NT2/D1 (cell line): ENCODE data around the gene SLC25A48.

Source experiments
- SUZ12 ChIP-seq: IDR thresholded peaks from 2 replicates; pipeline ENCODE4 v1.6.1; 2011; ENCODE audit not compliant: insufficient read length, insufficient read depth; ENCODE audit errors: extremely low read depth
- YY1 ChIP-seq: IDR thresholded peaks from 2 replicates; pipeline ENCODE4 v1.6.1; 2011; ENCODE audit not compliant: insufficient read length, insufficient read depth
- ZNF274 ChIP-seq: IDR thresholded peaks from 2 replicates; pipeline ENCODE4 v1.6.1; 2011; ENCODE audit warnings: mild to moderate bottlenecking, low read depth, low read length

- TF ChIP-seq YY1 (no peak), ZNF274 (no peak), SUZ12 (no peak)
Observed at GRCh38 chr5:135874461-135874860, 40.0 kb downstream of the SLC25A48 start.
